ENCODE results near the gene STOML3.

The STOML3 gene

GRCh38 chr13:38969187-38969586 is 21.4 kb downstream of the STOML3 start:
- no peaks in the 10 kb centered on the region for H3K9me2 ChIP-seq (replicated peaks; ENCODE audit: insufficient read depth, low read length)
- no peaks in the 10 kb centered on the region for H3F3A ChIP-seq (ENCODE audit: insufficient read depth, low read length)
- no peak overlapping the region for H3K27ac ChIP-seq (ENCODE audit: low read length)
- H4K20me1 ChIP-seq (ENCODE audit: insufficient read depth, low read length): no peaks in the 10 kb centered on the region
- H3K36me3 ChIP-seq (replicated peaks; ENCODE audit: insufficient read depth, low read length): no peaks in the 10 kb centered on the region
- no peaks in the 10 kb centered on the region for H3K27me3 ChIP-seq (replicated peaks; ENCODE audit: insufficient read depth, low read length)
- no peaks in the 10 kb centered on the region for H3K9me3 ChIP-seq (replicated peaks; ENCODE audit: insufficient read depth, low read length)
- no peak overlapping the region for H3K9ac ChIP-seq (ENCODE audit: low read length)
- no peak overlapping the region for H3K4me2 ChIP-seq (ENCODE audit: low read depth, low read length)
- H2AFZ ChIP-seq (ENCODE audit: low read length): no peak overlapping the region
- no peaks in the 10 kb centered on the region for H3K79me2 ChIP-seq (ENCODE audit: low read length)
- TF ChIP-seq EZH2phosphoT487 (IDR thresholded peaks at IDR 0.05; ENCODE audit: low read length): no peak
- TF ChIP-seq CTCF (IDR thresholded peaks at IDR 0.05; ENCODE audit: low read length): no peak
- no peak for TF ChIP-seq EZH2 (optimal IDR thresholded peaks at IDR 0.05; ENCODE audit: low read depth, low read length)
- no peak overlapping the region for H3K4me3 ChIP-seq (ENCODE audit: low read length)
- DNase-seq: no peak
- no peaks in the 10 kb centered on the region for H3K4me1 ChIP-seq (ENCODE audit: low read length)

- H3K9me2 ChIP-seq (replicated peaks; ENCODE audit: insufficient read depth, low read length): no peaks in the 10 kb centered on the region
- no peaks in the 10 kb centered on the region for H3K9me3 ChIP-seq (replicated peaks; ENCODE audit: insufficient read depth, low read length)
- no peaks in the 10 kb centered on the region for H4K20me1 ChIP-seq (ENCODE audit: insufficient read depth, low read length)
- no peak overlapping the region for H2AFZ ChIP-seq (ENCODE audit: low read length)
- no peaks in the 10 kb centered on the region for H3K4me1 ChIP-seq (ENCODE audit: low read length)
- TF ChIP-seq CTCF (IDR thresholded peaks at IDR 0.05; ENCODE audit: low read length) (no peak), EZH2phosphoT487 (IDR thresholded peaks at IDR 0.05; ENCODE audit: low read length) (no peak), EZH2 (optimal IDR thresholded peaks at IDR 0.05; ENCODE audit: low read depth, low read length) (no peak)
- no peak overlapping the region for H3K9ac ChIP-seq (ENCODE audit: low read length)
- H3K27me3 ChIP-seq (replicated peaks; ENCODE audit: insufficient read depth, low read length): no peaks in the 10 kb centered on the region
- no peak overlapping the region for H3K4me2 ChIP-seq (ENCODE audit: low read depth, low read length)
- H3F3A ChIP-seq (ENCODE audit: insufficient read depth, low read length): no peaks in the 10 kb centered on the region
- H3K4me3 ChIP-seq (ENCODE audit: low read length): no peak overlapping the region
- no peaks in the 10 kb centered on the region for H3K79me2 ChIP-seq (ENCODE audit: low read length)
- no peak for DNase-seq
- no peak overlapping the region for H3K27ac ChIP-seq (ENCODE audit: low read length)
- no peaks in the 10 kb centered on the region for H3K36me3 ChIP-seq (replicated peaks; ENCODE audit: insufficient read depth, low read length)
These were observed 23.2 kb downstream of the STOML3 start for GRCh38 chr13:38967446-38967845.

GRCh38 chr13:38965281-38965680 is 25.4 kb downstream of the STOML3 start:
- no peak overlapping the region for H3K4me3 ChIP-seq (ENCODE audit: low read length)
- no peak for TF ChIP-seq EZH2 (optimal IDR thresholded peaks at IDR 0.05; ENCODE audit: low read depth, low read length)
- TF ChIP-seq EZH2phosphoT487 (IDR thresholded peaks at IDR 0.05; ENCODE audit: low read length): no peak
- TF ChIP-seq CTCF (IDR thresholded peaks at IDR 0.05; ENCODE audit: low read length): no peak
- H3K36me3 ChIP-seq (replicated peaks; ENCODE audit: insufficient read depth, low read length): no peaks in the 10 kb centered on the region
- no peaks in the 10 kb centered on the region for H3K4me1 ChIP-seq (ENCODE audit: low read length)
- H3K27me3 ChIP-seq (replicated peaks; ENCODE audit: insufficient read depth, low read length): no peaks in the 10 kb centered on the region
- no peaks in the 10 kb centered on the region for H3K9me2 ChIP-seq (replicated peaks; ENCODE audit: insufficient read depth, low read length)
- no peak overlapping the region for H2AFZ ChIP-seq (ENCODE audit: low read length)
- no peaks in the 10 kb centered on the region for H3K9me3 ChIP-seq (replicated peaks; ENCODE audit: insufficient read depth, low read length)
- no peaks in the 10 kb centered on the region for H3F3A ChIP-seq (ENCODE audit: insufficient read depth, low read length)
- H3K79me2 ChIP-seq (ENCODE audit: low read length): no peaks in the 10 kb centered on the region
- no peak for DNase-seq
- H4K20me1 ChIP-seq (ENCODE audit: insufficient read depth, low read length): no peaks in the 10 kb centered on the region
- no peak overlapping the region for H3K27ac ChIP-seq (ENCODE audit: low read length)
- no peak overlapping the region for H3K4me2 ChIP-seq (ENCODE audit: low read depth, low read length)
- H3K9ac ChIP-seq (ENCODE audit: low read length): no peak overlapping the region

Data from MM.1S (cell line).